ENCODE results near the gene CHST8.

Gene CHST8

GRCh38 chr19:33758541-33759013 lies 136.8 kb downstream of the CHST8 start:
- no peak for TF ChIP-seq SIN3A (IDR thresholded peaks at IDR 0.05; ENCODE audit: borderline replicate concordance, insufficient read depth, low read length)
- no peak for TF ChIP-seq POLR2AphosphoS5 (IDR thresholded peaks at IDR 0.05; ENCODE audit: low read depth, low read length)
- TF ChIP-seq FOXP2 (optimal IDR thresholded peaks at IDR 0.05; ENCODE audit: borderline replicate concordance, extremely low read depth, extremely low read length, insufficient read depth): no peak
- no peak for TF ChIP-seq TAF1 (IDR thresholded peaks at IDR 0.05; ENCODE audit: borderline replicate concordance, insufficient read depth, low read length)
- no peak for TF ChIP-seq REST (IDR thresholded peaks at IDR 0.05; ENCODE audit: insufficient read depth in 1 of 2, low read depth in 2 of 2, low read length in 2 of 2)

- TF ChIP-seq REST (IDR thresholded peaks at IDR 0.05; ENCODE audit: insufficient read depth in 1 of 2, low read depth in 2 of 2, low read length in 2 of 2): no peak
- no peak for TF ChIP-seq SIN3A (IDR thresholded peaks at IDR 0.05; ENCODE audit: borderline replicate concordance, insufficient read depth, low read length)
Observed at GRCh38 chr19:33759356-33759755, 137.6 kb downstream of the CHST8 start.

GRCh38 chr19:33763633-33764371 lies 142.0 kb downstream of the CHST8 start:
- TF ChIP-seq REST (IDR thresholded peaks at IDR 0.05; ENCODE audit: insufficient read depth in 1 of 2, low read depth in 2 of 2, low read length in 2 of 2) (no peak), FOXP2 (optimal IDR thresholded peaks at IDR 0.05; ENCODE audit: borderline replicate concordance, extremely low read depth, extremely low read length, insufficient read depth) (no peak), TAF1 (IDR thresholded peaks at IDR 0.05; ENCODE audit: borderline replicate concordance, insufficient read depth, low read length) (no peak), POLR2AphosphoS5 (IDR thresholded peaks at IDR 0.05; ENCODE audit: low read depth, low read length) (no peak), SIN3A (IDR thresholded peaks at IDR 0.05; ENCODE audit: borderline replicate concordance, insufficient read depth, low read length) (no peak)

- TF ChIP-seq POLR2AphosphoS5 (IDR thresholded peaks at IDR 0.05; ENCODE audit: low read depth, low read length) (no peak), FOXP2 (optimal IDR thresholded peaks at IDR 0.05; ENCODE audit: borderline replicate concordance, extremely low read depth, extremely low read length, insufficient read depth) (no peak), REST (IDR thresholded peaks at IDR 0.05; ENCODE audit: insufficient read depth in 1 of 2, low read depth in 2 of 2, low read length in 2 of 2) (no peak; a peak in 1 of 4 replicates), SIN3A (IDR thresholded peaks at IDR 0.05; ENCODE audit: borderline replicate concordance, insufficient read depth, low read length) (no peak), TAF1 (IDR thresholded peaks at IDR 0.05; ENCODE audit: borderline replicate concordance, insufficient read depth, low read length) (no peak)
Observed at GRCh38 chr19:33766623-33767022, 144.9 kb downstream of the CHST8 start.
